Activated CD8-positive, alpha-beta memory T cell treated with anti-CD3 and anti-CD28 coated beads, Interleukin-2, amount 10 ng/mL, durations not matched to agents 7 days and 5 days (primary cell): Measurements from ENCODE around the gene SYT8. TPM values are rescaled to one million over a fixed set of nuclear protein-coding genes. Genes with fewer than 3 reads are reported as not detected.

Experiments
- ATAC-seq: fragments of 150-1000 bp; cut with Tn5 transposase; one replicate; pipeline ENCODE4 v1.10.0; 2021; ENCODE audit warnings: moderate library complexity
- CTCF ChIA-PET: fragments of 350-600 bp; sonication (Branson Sonifier 250); formaldehyde crosslinking; loops from one replicate; lab custom pipeline; 2021; ENCODE audit warnings: antibody characterized with exemption; lab: Charles Lee
- DNase-seq: peaks from one replicate; pipeline ENCODE4 v3.0.0-alpha.2; 2020
- H3K27ac Mint-ChIP-seq: one replicate; pipeline ENCODE4 v1.8.0; 2021; ENCODE audit warnings: mild to moderate bottlenecking, mixed read lengths
- H3K27me3 Mint-ChIP-seq: one replicate; pipeline ENCODE4 v1.8.0; 2021; ENCODE audit warnings: mixed read lengths
- H3K36me3 Mint-ChIP-seq: one replicate; pipeline ENCODE4 v1.8.0; 2021; ENCODE audit warnings: mild to moderate bottlenecking, mixed read lengths
- H3K4me1 Mint-ChIP-seq: one replicate; pipeline ENCODE4 v1.8.0; 2021; ENCODE audit warnings: mixed read lengths
- H3K4me3 Mint-ChIP-seq: one replicate; pipeline ENCODE4 v1.8.0; 2021; ENCODE audit warnings: mild to moderate bottlenecking, moderate library complexity, mixed read lengths
- H3K9me3 Mint-ChIP-seq: one replicate; pipeline ENCODE4 v1.8.0; 2022; ENCODE audit warnings: low read depth, mixed read lengths
- total RNA-seq, 2 experiments: library from RNA; stranded (reverse); gene quantifications; one replicate each; pipeline ENCODE4 v1.2.3, GENCODE V29; 2021

The SYT8 gene
- total RNA-seq, 2 experiments from 2014 or later: not detected

GRCh38 chr11:1854949-1855885, 20.4 kb downstream of the SYT8 start:
- DNase-seq (peak; percentile 71), ATAC-seq (no peak)
- no peaks in the 10 kb centered on the region for H3K27me3 Mint-ChIP-seq
- peak overlapping the region; percentile 99 for H3K4me3 Mint-ChIP-seq
- H3K36me3 Mint-ChIP-seq: peaks cover 19% of the 10 kb centered on the region
- CTCF ChIA-PET: interaction anchor here (1.3 to 6.9 kb wide), 8 partner anchors 24 to 296 kb away, joined by 3 to 69 read pairs (median 6); no protein-coding TSS in a partner anchor
- no peaks in the 10 kb centered on the region for H3K9me3 Mint-ChIP-seq
- H3K27ac Mint-ChIP-seq: peak overlapping the region; percentile 28
- peaks cover 43% of the 10 kb centered on the region for H3K4me1 Mint-ChIP-seq

GRCh38 chr11:1855886-1856265, 21.1 kb downstream of the SYT8 start:
- H3K27me3 Mint-ChIP-seq: no peaks in the 10 kb centered on the region
- H3K36me3 Mint-ChIP-seq: peaks cover 19% of the 10 kb centered on the region
- H3K9me3 Mint-ChIP-seq: no peaks in the 10 kb centered on the region
- H3K4me1 Mint-ChIP-seq: peaks cover 36% of the 10 kb centered on the region
- peak overlapping the region; percentile 59 for H3K27ac Mint-ChIP-seq
- CTCF ChIA-PET: interaction anchor here (1.4 to 6.9 kb wide), 2 partner anchors 26 to 92 kb away, joined by 6 to 69 read pairs; no protein-coding TSS in a partner anchor
- no peak overlapping the region for H3K4me3 Mint-ChIP-seq
- no peak for ATAC-seq
- DNase-seq: no peak

- CTCF ChIA-PET: interaction anchor here (1.4 to 6.9 kb wide), 3 partner anchors 26 to 162 kb away, joined by 5 to 69 read pairs (median 6); no protein-coding TSS in a partner anchor
- peak overlapping the region; percentile 59 for H3K27ac Mint-ChIP-seq
- H3K4me3 Mint-ChIP-seq: no peak overlapping the region
- H3K4me1 Mint-ChIP-seq: peaks cover 30% of the 10 kb centered on the region
- H3K36me3 Mint-ChIP-seq: peaks cover 19% of the 10 kb centered on the region
- no peaks in the 10 kb centered on the region for H3K27me3 Mint-ChIP-seq
- ATAC-seq (no peak), DNase-seq (no peak)
- H3K9me3 Mint-ChIP-seq: no peaks in the 10 kb centered on the region
Measured at GRCh38 chr11:1856306-1857005, 21.7 kb downstream of the SYT8 start.

- DNase-seq (no peak), ATAC-seq (no peak)
- Mint-ChIP-seq H3K4me1 (peaks cover 24% of the 10 kb centered on the region), H3K36me3 (peaks cover 19% of the 10 kb centered on the region), H3K27ac (no peak overlapping the region), H3K4me3 (no peak overlapping the region), H3K27me3 (no peaks in the 10 kb centered on the region), H3K9me3 (no peaks in the 10 kb centered on the region)
- CTCF ChIA-PET: interaction anchor here (0.8 to 6.9 kb wide), 4 partner anchors 20 to 163 kb away, joined by 3 to 69 read pairs (median 4); no protein-coding TSS in a partner anchor
Measured at GRCh38 chr11:1857064-1857463, 22.3 kb downstream of the SYT8 start.

- Mint-ChIP-seq H3K9me3 (no peaks in the 10 kb centered on the region), H3K36me3 (peaks cover 17% of the 10 kb centered on the region), H3K27ac (no peak overlapping the region), H3K27me3 (no peaks in the 10 kb centered on the region), H3K4me3 (no peak overlapping the region), H3K4me1 (peaks cover 18% of the 10 kb centered on the region)
- ATAC-seq: no peak
- DNase-seq: no peak
- CTCF ChIA-PET: interaction anchor here (0.8 to 1.1 kb wide), 3 partner anchors 24 to 143 kb away, joined by 3 to 5 read pairs (median 4); no protein-coding TSS in a partner anchor
Measured at GRCh38 chr11:1858154-1858553, 23.4 kb downstream of the SYT8 start.

- peaks cover 18% of the 10 kb centered on the region for H3K4me1 Mint-ChIP-seq
- DNase-seq: no peak
- no peak for ATAC-seq
- peaks cover 14% of the 10 kb centered on the region for H3K36me3 Mint-ChIP-seq
- no peak overlapping the region for H3K4me3 Mint-ChIP-seq
- H3K27ac Mint-ChIP-seq: no peak overlapping the region
- no peaks in the 10 kb centered on the region for H3K27me3 Mint-ChIP-seq
- H3K9me3 Mint-ChIP-seq: no peaks in the 10 kb centered on the region
- CTCF ChIA-PET: interaction anchor here (1.1 to 2.3 kb wide), 2 partner anchors 24 to 142 kb away, joined by 3 to 7 read pairs; no protein-coding TSS in a partner anchor
Measured at GRCh38 chr11:1858576-1858975, 23.8 kb downstream of the SYT8 start.

GRCh38 chr11:1859004-1859403, 24.2 kb downstream of the SYT8 start:
- Mint-ChIP-seq H3K27ac (no peak overlapping the region), H3K27me3 (no peaks in the 10 kb centered on the region), H3K4me3 (no peak overlapping the region), H3K9me3 (no peaks in the 10 kb centered on the region), H3K4me1 (peaks cover 18% of the 10 kb centered on the region), H3K36me3 (peaks cover 10% of the 10 kb centered on the region)
- DNase-seq: no peak
- ATAC-seq: no peak
- CTCF ChIA-PET: interaction anchor here (2.3 kb wide), 1 partner anchor 23 kb away, joined by 7 read pairs; no protein-coding TSS in a partner anchor

- Mint-ChIP-seq H3K9me3 (no peaks in the 10 kb centered on the region), H3K4me1 (peaks cover 15% of the 10 kb centered on the region), H3K36me3 (peaks cover 6% of the 10 kb centered on the region), H3K27me3 (no peaks in the 10 kb centered on the region), H3K27ac (no peak overlapping the region), H3K4me3 (no peak overlapping the region)
- DNase-seq (no peak), ATAC-seq (no peak)
- CTCF ChIA-PET: interaction anchor here (1.0 to 2.3 kb wide), 2 partner anchors 22 to 166 kb away, joined by 3 to 7 read pairs; no protein-coding TSS in a partner anchor
Measured at GRCh38 chr11:1860108-1860507, 25.3 kb downstream of the SYT8 start.

GRCh38 chr11:1861435-1862411, 26.9 kb downstream of the SYT8 start:
- Mint-ChIP-seq H3K9me3 (no peaks in the 10 kb centered on the region), H3K27me3 (no peaks in the 10 kb centered on the region), H3K36me3 (peaks cover 9% of the 10 kb centered on the region), H3K4me1 (peaks cover 4% of the 10 kb centered on the region), H3K27ac (no peak overlapping the region), H3K4me3 (no peak overlapping the region)
- CTCF ChIA-PET: interaction anchor here (1.0 to 1.2 kb wide), 2 partner anchors 21 to 168 kb away, joined by 3 to 7 read pairs; no protein-coding TSS in a partner anchor
- DNase-seq (no peak), ATAC-seq (no peak)

GRCh38 chr11:1862588-1863351, 28.0 kb downstream of the SYT8 start:
- DNase-seq: no peak
- Mint-ChIP-seq H3K9me3 (no peaks in the 10 kb centered on the region), H3K27me3 (no peaks in the 10 kb centered on the region), H3K27ac (no peak overlapping the region), H3K36me3 (peaks cover 9% of the 10 kb centered on the region), H3K4me1 (peaks cover 5% of the 10 kb centered on the region), H3K4me3 (no peak overlapping the region)
- no peak for ATAC-seq
- CTCF ChIA-PET: interaction anchor here (1.0 to 1.2 kb wide), 2 partner anchors 20 to 169 kb away, joined by 3 to 7 read pairs; no protein-coding TSS in a partner anchor

- no peak overlapping the region for H3K27ac Mint-ChIP-seq
- H3K27me3 Mint-ChIP-seq: no peaks in the 10 kb centered on the region
- H3K9me3 Mint-ChIP-seq: no peaks in the 10 kb centered on the region
- CTCF ChIA-PET: interaction anchor here (1.2 kb wide), 1 partner anchor 170 kb away, joined by 7 read pairs; no protein-coding TSS in a partner anchor
- H3K36me3 Mint-ChIP-seq: peaks cover 8% of the 10 kb centered on the region
- ATAC-seq (no peak), DNase-seq (no peak)
- no peak overlapping the region for H3K4me3 Mint-ChIP-seq
- peaks cover 11% of the 10 kb centered on the region for H3K4me1 Mint-ChIP-seq
Measured at GRCh38 chr11:1863352-1864216, 28.8 kb downstream of the SYT8 start.
